ENCODE measurements around the gene TAS2R46. TPM values are rescaled to one million over a fixed set of nuclear protein-coding genes. Genes with fewer than 3 reads are reported as not detected.
"Not testable (repeated sequence)": the region's sequence is repeated elsewhere in the genome, so short reads cannot be mapped to it uniquely, and the experiment has no call there.

The TAS2R46 gene
- total and polyA plus RNA-seq, 8 donors = 2.2 to 10.5 (median 4.1) TPM; not detected in 5

DNA sequence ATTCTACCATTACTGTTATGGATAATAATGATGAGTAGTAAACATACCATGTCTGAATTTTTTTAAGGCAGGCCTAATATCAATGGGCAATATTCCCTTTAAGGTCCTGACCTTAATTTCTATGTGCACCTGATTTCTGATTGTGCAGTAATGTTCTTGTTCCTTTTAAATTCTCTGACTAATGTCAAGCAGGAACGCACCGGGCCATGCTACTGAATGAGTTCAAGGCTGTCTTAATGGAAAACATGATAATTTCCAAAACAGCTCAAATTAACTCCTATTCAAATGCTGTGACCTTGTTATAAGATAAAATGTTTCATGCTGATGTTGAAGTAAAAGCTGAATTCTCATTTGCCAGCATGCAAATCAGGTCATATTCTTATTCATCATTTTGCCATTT, 6.8 kb downstream of the TAS2R46 start:
- Histone ChIP-seq H3K4me1 (no peaks in the 10 kb centered on the region), H3K4me3 (no peak overlapping the region), H3K27ac (no peak overlapping the region), H3K36me3 (peaks cover 0 to 6% (median 0%) of the 10 kb centered on the region in 4 donors), H3K9me3 (peaks cover 0 to 12% (median 4%) of the 10 kb centered on the region in 4 donors), H3K27me3 (no peaks in the 10 kb centered on the region)
- intact Hi-C loops (cut with DNase I; ENCODE audit: low total_unique reads) = no loop called here
- TF ChIP-seq, protein P1, sequence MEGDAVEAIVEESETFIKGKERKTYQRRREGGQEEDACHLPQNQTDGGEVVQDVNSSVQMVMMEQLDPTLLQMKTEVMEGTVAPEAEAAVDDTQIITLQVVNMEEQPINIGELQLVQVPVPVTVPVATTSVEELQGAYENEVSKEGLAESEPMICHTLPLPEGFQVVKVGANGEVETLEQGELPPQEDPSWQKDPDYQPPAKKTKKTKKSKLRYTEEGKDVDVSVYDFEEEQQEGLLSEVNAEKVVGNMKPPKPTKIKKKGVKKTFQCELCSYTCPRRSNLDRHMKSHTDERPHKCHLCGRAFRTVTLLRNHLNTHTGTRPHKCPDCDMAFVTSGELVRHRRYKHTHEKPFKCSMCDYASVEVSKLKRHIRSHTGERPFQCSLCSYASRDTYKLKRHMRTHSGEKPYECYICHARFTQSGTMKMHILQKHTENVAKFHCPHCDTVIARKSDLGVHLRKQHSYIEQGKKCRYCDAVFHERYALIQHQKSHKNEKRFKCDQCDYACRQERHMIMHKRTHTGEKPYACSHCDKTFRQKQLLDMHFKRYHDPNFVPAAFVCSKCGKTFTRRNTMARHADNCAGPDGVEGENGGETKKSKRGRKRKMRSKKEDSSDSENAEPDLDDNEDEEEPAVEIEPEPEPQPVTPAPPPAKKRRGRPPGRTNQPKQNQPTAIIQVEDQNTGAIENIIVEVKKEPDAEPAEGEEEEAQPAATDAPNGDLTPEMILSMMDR (IDR thresholded peaks at IDR 0.05) = no peak
- TF ChIP-seq POLR2A (IDR thresholded peaks at IDR 0.05) (no peak), EP300 (IDR thresholded peaks at IDR 0.05) (no peak), POLR2AphosphoS5 (IDR thresholded peaks at IDR 0.05) (no peak)
- WGBS, 5 donors = 90 to 95% (median 93%) methylated on average over 2 of the region's 2 CpGs
- no peak for DNase-seq

DNA sequence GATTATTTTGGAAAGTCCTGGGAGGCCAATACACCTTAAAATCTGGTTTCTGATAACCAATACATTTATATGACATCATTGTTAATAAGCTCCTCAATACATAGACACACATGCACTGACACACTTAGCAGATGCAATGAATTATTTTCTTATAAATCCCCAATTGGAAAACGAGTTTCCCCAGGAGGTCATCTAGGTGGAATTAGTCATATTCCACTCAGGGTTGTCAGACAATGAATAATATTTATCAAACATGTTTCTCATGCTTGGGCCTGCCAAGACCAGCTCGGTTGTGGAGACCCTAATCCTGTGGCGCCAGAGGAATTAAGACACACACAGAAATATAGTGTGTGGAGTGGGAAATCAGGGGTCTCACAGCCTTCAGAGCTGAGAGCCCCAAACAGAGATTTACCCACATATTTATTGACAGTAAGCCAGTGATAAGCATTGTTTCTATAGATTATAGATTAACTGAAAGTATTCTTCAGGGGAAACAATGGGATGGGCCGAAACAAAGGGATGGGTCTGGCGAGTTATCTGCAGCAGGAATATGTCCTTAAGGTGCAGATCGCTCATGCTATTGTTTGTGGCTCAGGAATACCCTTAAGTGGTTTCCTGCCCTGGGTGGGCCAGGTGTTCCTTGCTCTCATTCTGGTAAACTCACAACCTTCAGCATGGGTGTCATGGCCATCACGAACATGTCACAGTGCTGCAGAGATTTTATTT, 12.1 kb downstream of the TAS2R46 start:
- Histone ChIP-seq H3K36me3 (peaks cover 0 to 21% (median 15%) of the 10 kb centered on the region in 4 donors), H3K9me3 (peaks cover 0 to 18% (median 6%) of the 10 kb centered on the region in 4 donors)
- H3K4me1 ChIP-seq; H3K4me3 ChIP-seq; DNase-seq; H3K27me3 ChIP-seq; intact Hi-C loops (cut with DNase I; ENCODE audit: low total_unique reads); H3K27ac ChIP-seq: not testable (repeated sequence)
- 93 to 97% (median 96%) methylated on average over 7 of the region's 7 CpGs for WGBS, 5 donors

DNA sequence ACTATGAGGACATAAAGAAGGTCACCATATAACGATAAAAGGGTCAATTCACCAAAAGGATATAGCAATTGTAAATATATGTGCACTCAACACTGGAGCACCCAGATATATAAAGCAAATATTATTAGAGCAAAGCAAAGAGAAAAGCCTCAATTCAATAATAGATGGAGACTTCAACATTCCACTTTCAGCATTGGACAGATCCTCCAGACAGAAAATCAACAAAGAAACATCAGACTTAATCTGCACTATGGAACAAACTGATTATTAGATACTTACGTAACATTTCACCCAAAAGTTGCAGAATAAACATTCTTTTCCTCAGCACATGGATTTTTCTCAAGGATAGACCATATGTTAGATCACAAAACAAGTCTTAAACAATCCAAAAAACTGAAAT, 20.7 kb downstream of the TAS2R46 start:
- H3K9me3 ChIP-seq; H3K27ac ChIP-seq; H3K4me1 ChIP-seq; H3K4me3 ChIP-seq; DNase-seq; intact Hi-C loops (cut with DNase I; ENCODE audit: low total_unique reads); H3K27me3 ChIP-seq: not testable (repeated sequence)
- peaks cover 0 to 13% (median 10%) of the 10 kb centered on the region in 4 donors for H3K36me3 ChIP-seq
- WGBS, 5 donors = 32 to 60% (median 37%) methylated on average over 2 of the region's 2 CpGs

DNA sequence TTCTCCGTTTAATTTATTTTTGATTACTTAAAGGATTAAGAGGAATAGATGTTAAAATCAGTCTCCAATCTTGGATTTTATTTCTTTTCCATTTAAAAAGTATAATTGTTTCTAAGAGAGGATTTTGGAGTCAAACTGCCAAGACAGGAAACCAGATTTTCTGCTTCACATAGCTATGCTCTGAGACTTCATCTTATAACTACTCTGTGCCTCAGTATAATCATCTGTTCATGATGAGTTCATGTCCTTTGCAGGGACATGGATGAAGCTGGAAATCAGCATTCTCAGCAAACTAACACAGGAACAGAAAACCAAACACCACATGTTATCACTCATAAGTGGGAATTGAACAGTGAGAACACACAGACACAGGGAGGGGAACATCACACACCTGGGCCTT, 21.9 kb downstream of the TAS2R46 start:
- no peaks in the 10 kb centered on the region for H3K27me3 ChIP-seq
- 60 to 84% (median 76%) methylated on average over 1 of the region's 1 CpG for WGBS, 5 donors
- intact Hi-C loops (cut with DNase I; ENCODE audit: low total_unique reads) = no loop called here
- H3K9me3 ChIP-seq = no peaks in the 10 kb centered on the region
- no peak overlapping the region for H3K27ac ChIP-seq
- peaks cover 0 to 8% (median 6%) of the 10 kb centered on the region in 4 donors for H3K36me3 ChIP-seq
- H3K4me1 ChIP-seq = no peaks in the 10 kb centered on the region
- no peak for DNase-seq
- no peak overlapping the region for H3K4me3 ChIP-seq
- no peak for TF ChIP-seq POLR2AphosphoS5 (IDR thresholded peaks at IDR 0.05)
- no peak for TF ChIP-seq EP300 (IDR thresholded peaks at IDR 0.05)
- no peak for TF ChIP-seq POLR2A (IDR thresholded peaks at IDR 0.05)
- TF ChIP-seq, protein P1 (IDR thresholded peaks at IDR 0.05) = no peak

DNA sequence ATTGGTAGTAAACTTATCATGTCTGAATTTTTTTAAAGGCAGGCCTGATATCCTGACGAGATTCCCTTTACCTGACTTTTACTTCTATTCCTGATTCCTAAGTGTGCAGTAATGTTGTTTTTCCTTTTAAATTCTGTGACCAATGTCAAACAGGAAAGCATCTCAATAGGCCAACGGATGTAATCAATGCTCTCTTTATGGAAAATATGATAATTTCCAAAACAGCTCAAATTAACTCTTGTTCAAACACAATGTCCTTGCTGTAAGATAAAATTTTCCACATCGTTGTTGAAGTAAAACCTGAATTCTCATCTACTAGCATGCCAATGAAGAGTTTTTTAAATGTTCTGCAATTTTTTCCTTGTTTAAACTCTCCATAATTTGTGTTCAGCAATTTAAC, 22.9 kb downstream of the TAS2R46 start:
- WGBS, 5 donors = 62 to 84% (median 72%) methylated on average over 3 of the region's 3 CpGs
- no peak for DNase-seq
- Histone ChIP-seq H3K27me3 (no peaks in the 10 kb centered on the region), H3K27ac (no peak overlapping the region), H3K36me3 (peaks cover 0 to 5% (median 0%) of the 10 kb centered on the region in 4 donors), H3K9me3 (no peaks in the 10 kb centered on the region), H3K4me3 (no peak overlapping the region), H3K4me1 (no peaks in the 10 kb centered on the region)
- TF ChIP-seq POLR2AphosphoS5 (IDR thresholded peaks at IDR 0.05) (no peak), POLR2A (IDR thresholded peaks at IDR 0.05) (no peak), EP300 (IDR thresholded peaks at IDR 0.05) (no peak)
- TF ChIP-seq, protein P1 (IDR thresholded peaks at IDR 0.05) = no peak
- intact Hi-C loops (cut with DNase I; ENCODE audit: low total_unique reads) = no loop called here

DNA sequence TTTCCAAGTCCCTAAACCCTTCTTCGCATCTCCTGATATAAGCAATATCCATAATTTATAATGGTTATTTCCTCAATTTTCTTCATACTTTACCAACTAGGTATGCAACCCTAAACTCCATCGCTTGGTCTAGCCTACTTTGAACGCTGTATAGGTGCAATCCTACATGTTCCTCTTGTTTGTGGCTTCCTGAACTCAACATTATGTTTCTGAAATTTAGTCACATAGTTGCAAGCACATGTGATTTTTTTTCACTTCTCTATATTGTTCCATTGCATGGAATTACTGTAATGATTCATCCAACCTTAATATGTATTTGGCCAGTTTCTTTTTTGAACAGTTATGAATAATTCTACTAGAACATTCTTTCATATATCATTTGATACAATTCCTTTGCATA, 28.1 kb downstream of the TAS2R46 start:
- H3K27ac ChIP-seq; H3K27me3 ChIP-seq; H3K4me1 ChIP-seq; H3K4me3 ChIP-seq; H3K9me3 ChIP-seq; DNase-seq; intact Hi-C loops (cut with DNase I; ENCODE audit: low total_unique reads); H3K36me3 ChIP-seq: not testable (repeated sequence)
- WGBS, 5 donors = 92 to 100% (median 100%) methylated on average over 1 of the region's 3 CpGs; no CpG with 5 or more reads in 2 of the 5 donors
